Measurements from ENCODE around the gene RBPJ.

The RBPJ gene

DNA sequence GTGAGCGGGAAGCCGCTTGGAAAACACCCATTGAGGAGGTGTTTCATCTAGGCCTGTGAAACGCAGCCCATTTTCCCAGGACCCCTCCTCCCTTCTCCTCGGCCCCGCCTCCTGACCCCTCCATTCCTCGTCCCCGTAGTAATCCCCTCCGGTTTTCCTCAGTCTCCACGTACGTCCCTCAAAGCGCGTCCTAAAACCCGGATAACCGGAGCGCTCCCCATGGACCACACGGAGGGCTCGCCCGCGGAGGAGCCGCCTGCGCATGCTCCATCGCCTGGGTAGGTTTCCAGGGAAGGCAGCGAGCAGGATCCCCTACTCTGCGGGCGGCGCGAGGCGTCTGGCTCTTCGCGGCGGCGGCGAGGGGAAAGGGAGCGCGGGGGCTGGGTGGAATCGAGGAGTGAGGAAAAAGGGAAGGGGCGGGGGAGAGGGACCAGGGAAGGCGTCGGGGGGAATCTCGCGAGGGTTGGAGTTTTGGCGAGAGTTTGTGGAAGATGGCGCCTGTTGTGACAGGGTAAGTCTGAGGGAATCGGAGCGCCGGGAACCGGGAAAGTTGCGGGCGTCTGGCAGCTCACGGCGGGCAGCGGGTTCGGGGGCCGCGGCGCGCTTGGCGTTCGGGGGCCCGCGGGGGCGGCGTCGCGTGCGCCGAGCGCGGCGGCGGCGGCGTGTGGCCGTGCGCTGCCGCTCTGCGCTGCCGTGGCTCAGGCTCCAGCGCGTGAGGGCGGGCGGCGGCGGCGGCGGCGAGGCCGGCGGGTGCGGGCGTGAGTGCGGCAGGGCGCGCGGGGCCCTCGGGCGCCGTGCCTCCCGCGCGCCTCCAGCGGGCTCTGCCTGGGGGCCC lies at the start of gene RBPJ:
Gene RBPJ (plus strand): TSS at position 477 of the 835 bp plus-strand sequence. CDS start 15 bp downstream, at position 492.
- TF ChIP-seq, protein P1, sequence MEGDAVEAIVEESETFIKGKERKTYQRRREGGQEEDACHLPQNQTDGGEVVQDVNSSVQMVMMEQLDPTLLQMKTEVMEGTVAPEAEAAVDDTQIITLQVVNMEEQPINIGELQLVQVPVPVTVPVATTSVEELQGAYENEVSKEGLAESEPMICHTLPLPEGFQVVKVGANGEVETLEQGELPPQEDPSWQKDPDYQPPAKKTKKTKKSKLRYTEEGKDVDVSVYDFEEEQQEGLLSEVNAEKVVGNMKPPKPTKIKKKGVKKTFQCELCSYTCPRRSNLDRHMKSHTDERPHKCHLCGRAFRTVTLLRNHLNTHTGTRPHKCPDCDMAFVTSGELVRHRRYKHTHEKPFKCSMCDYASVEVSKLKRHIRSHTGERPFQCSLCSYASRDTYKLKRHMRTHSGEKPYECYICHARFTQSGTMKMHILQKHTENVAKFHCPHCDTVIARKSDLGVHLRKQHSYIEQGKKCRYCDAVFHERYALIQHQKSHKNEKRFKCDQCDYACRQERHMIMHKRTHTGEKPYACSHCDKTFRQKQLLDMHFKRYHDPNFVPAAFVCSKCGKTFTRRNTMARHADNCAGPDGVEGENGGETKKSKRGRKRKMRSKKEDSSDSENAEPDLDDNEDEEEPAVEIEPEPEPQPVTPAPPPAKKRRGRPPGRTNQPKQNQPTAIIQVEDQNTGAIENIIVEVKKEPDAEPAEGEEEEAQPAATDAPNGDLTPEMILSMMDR (IDR thresholded peaks at IDR 0.05), result no peak

DNA sequence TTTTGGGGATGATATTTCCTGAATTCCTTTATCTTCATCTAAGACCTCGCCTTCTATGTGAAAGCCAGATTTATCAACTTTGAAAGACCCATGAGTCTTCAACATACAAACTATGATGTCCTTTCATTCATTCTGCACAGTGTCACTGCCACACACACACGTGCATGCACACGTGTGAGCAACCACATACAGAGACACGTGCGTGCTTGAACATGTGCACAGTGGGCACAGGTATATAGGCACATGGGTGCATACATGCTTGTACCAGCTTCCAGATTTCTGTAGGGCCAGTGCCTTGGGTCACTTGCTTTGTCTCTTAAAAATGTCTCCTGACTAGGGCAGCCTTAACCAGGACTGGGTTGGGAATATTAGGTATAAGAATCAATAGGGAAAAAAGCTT lies 49.1 kb upstream of the RBPJ start:
- TF ChIP-seq, protein P1 (IDR thresholded peaks at IDR 0.05), result no peak

DNA sequence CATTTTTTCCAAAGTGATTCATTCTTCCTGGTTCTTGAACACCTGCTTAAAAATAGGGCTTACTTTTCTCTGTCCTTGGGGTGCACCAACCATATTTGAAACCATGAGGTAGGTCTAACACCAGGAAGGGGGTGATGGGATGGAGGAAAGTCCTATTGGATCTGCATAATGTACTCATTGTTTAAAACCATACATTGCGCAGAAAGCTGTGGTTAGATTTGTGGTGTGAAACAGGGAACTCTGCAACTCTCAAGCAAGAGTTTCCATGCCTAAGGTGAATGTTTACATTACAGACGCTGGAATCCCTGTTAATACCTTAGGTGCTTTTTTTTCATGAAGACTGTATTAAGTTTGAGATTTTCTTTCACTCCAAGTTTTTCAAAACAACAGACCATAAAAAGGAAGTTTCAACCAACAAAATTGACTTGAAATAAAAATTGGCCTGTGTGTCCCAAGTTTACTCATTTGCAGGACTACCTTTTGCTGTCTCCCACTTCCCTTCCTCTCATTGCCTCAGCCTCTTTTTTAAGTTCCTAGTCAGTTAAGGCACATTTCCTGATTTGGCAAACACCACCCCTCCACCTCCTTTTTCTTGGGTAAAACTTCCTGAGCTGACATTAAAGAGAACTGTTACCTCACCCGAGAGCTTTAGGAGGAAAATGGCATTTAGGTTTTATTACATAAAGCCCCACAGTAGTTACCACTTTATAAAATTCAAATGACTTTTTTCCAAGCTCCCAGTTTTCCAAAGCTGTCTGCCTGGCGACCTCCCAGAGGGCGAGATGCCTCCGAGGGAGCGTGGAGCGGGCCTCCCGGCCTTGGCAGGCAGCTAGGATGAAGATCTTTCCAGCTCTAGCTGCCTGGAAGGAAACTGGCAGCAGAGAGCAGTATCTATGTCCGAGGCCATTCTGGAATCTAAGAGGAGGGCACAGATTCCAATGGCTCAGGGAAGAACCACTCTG lies 47.9 kb upstream of the RBPJ start:
- TF ChIP-seq, protein P1 (IDR thresholded peaks at IDR 0.05), result no peak

DNA sequence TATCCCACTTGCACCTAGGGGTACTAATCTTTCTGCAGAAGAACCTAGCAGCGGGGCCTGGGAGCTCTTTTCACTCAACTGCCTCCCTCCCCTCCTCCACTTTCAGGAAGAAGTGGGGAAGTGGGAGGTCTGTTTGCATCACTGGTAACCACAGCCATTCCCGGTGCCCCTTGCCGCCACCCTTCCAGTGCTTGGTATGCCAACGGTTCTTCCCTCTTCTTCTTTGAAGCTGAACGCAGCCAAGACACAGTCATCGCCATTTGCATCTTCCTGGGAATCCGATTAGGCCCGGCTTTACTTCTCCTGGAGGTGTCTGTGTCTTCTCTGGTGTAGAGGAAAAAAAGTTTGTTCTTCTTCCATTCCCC lies 47.2 kb upstream of the RBPJ start:
- TF ChIP-seq, protein P1 (IDR thresholded peaks at IDR 0.05), result no peak

DNA sequence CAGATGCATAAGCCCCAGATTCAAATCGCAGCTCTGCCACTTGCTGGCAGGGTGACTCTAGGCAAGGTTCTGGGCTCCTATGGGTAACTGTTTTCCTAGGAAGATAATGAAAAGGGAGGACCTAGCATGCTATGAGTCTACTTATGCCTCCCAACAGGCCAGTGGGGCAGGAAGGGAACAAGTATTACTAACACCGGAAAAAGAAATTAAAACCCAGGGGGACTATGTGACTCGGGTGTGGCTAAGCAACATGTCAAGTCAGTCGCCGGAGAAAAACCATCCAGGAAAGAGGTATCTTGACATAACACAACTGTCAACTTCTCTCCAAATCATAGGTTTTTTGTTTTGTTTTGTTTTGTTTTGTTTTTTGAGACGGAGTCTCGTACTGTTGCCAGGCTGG lies 45.5 kb upstream of the RBPJ start:
- TF ChIP-seq, protein P1 (IDR thresholded peaks at IDR 0.05), result no peak

DNA sequence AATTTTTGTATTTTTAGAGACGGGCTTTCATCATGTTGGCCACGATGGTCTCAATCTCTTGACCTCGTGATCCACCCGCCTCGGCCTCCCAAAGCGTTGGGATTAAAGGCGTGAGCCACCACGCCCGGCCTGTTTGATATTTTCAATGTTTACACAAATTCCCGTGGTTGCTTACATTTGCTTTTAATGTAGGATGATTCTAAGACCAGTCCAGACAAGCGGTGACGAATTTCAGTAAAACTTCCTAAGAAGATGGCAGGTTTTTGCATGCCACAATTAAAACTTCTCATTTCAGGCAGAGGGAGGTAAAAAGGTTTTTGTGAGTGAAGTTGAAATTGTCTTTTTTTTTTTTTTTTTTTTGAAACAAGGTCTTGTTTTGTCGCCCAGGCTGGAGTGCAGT lies 41.4 kb upstream of the RBPJ start:
- TF ChIP-seq, protein P1 (IDR thresholded peaks at IDR 0.05), result no peak

DNA sequence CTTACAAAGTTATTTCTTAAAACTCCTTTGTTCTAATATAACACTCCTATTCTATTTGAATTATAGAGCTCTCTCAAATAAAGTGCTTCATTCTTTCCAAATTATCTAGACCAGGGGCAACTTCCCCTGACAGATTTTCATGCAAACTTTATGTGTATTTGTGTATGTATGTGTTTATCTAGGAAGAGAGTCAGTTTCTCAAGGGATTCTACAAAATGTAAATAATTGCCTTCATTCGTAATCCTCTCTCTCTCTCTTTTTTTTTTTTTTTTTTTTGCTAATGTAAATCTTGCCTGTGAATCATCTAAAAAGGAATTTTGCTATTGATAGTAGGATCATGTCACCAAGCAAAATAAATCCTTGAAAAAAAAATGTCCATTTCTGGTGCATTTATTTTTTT lies 38.9 kb upstream of the RBPJ start:
- TF ChIP-seq, protein P1 (IDR thresholded peaks at IDR 0.05), result no peak
